A549 (cell line): ENCODE measurements around the gene RNF213. TPM values are rescaled to one million over a fixed set of nuclear protein-coding genes. Genes with fewer than 3 reads are reported as not detected.

Experiments
- ATAC-seq, 2 experiments: fragments of 200-7000 bp in 1 of 2; fragments of >200 bp in 1 of 2; cut with Nextera tagmentation in 1 of 2; cut with Tn5 transposase in 1 of 2; 3 replicates each; pipeline versions ENCODE4 v1.8.0 to v1.9.1; 2018 to 2020; ENCODE audit warnings: mild to moderate bottlenecking in 1 of 2, moderate library complexity in 1 of 2
- CTCF ChIA-PET: fragments of 300-600 bp; sonication (Branson Sonifier 250); formaldehyde crosslinking; extraction: SDS; loops from one replicate; lab custom pipeline; 2021; ENCODE audit warnings: antibody characterized with exemption, inconsistent platforms; lab: Yijun Ruan, JAX
- POLR2A ChIA-PET: fragments of 350-600 bp; formaldehyde crosslinking; extraction: SDS; loops from one replicate; lab custom pipeline; 2021; ENCODE audit warnings: antibody characterized with exemption, inconsistent platforms; lab: Yijun Ruan, JAX
- DNase-seq, 2 experiments: peaks; one replicate each; pipeline versions ENCODE4 v3.0.0 to v3.0.0-alpha.2; 2011 to 2016; ENCODE audit warnings: low read depth in 1 of 2, low spot score in 1 of 2
- FAIRE-seq: peaks from 2 replicates; lab custom pipeline; 2011; peaks lifted over from hg19 to GRCh38; lab: Jason Lieb, UNC
- H3K27ac ChIP-seq, 2 experiments: fragments of >200 bp; sonication (Bioruptor Twin); formaldehyde crosslinking; 3 replicates each; pipeline ENCODE4 v1.5.1; 2016 to 2017
- H3K4me1 ChIP-seq: fragments of >200 bp; sonication (Bioruptor Twin); formaldehyde crosslinking; 3 replicates; pipeline ENCODE4 v1.6.1; 2016
- H3K4me2 ChIP-seq: fragments of >200 bp; sonication (Bioruptor Twin); formaldehyde crosslinking; 3 replicates; pipeline ENCODE4 v1.6.1; 2016
- H3K4me3 ChIP-seq: fragments of >200 bp; sonication (Bioruptor Twin); formaldehyde crosslinking; 3 replicates; pipeline ENCODE4 v1.5.1; 2016
- H3K9me3 ChIP-seq: fragments of >200 bp; sonication (Bioruptor Twin); formaldehyde crosslinking; 3 replicates; pipeline ENCODE4 v1.6.1; 2016
- BHLHE40 ChIP-seq: IDR thresholded peaks from 2 replicates; pipeline ENCODE4 v1.6.1; 2012; ENCODE audit warnings: low read depth, low read length, inconsistent platforms
- CBX8 ChIP-seq: fragments of 200-600 bp; sonication (generic); IDR thresholded peaks from 2 replicates; pipeline ENCODE4 v1.6.1; 2016
- ELK1 ChIP-seq: fragments of 150-350 bp; IDR thresholded peaks from 2 replicates; pipeline ENCODE4 v1.6.1; 2014; ENCODE audit warnings: low read depth, mild to moderate bottlenecking, low read length
- FOXS1 ChIP-seq: fragments of 250-450 bp; sonication (Bioruptor Pico); IDR thresholded peaks from 2 replicates; pipeline ENCODE4 v1.5.0; 2020; ENCODE audit warnings: mild to moderate bottlenecking, moderate library complexity
- HOXB13 ChIP-seq: fragments of 250-450 bp; sonication (Bioruptor Pico); IDR thresholded peaks from 2 replicates; pipeline ENCODE4 v1.5.0; 2020; ENCODE audit warnings: low read depth, mild to moderate bottlenecking, moderate library complexity
- KDM5A ChIP-seq: fragments of 200-600 bp; sonication (generic); IDR thresholded peaks from 2 replicates; pipeline ENCODE4 v1.6.1; 2016; ENCODE audit warnings: antibody characterized with exemption, mild to moderate bottlenecking
- MAX ChIP-seq: IDR thresholded peaks from 2 replicates; pipeline ENCODE4 v1.6.1; 2012
- NR3C1 ChIP-seq: fragments of >200 bp; sonication (Bioruptor Twin); formaldehyde crosslinking; IDR thresholded peaks from 3 replicates; pipeline ENCODE4 v1.6.1; 2017
- POLR2AphosphoS2 ChIP-seq: conservative IDR thresholded peaks from 2 replicates; pipeline ENCODE4 v1.6.1; 2012; ENCODE audit warnings: low read length, improper control_type of control experiment, inconsistent platforms
- RAD21 ChIP-seq, 2 experiments: fragments of >200 bp in 1 of 2; sonication (Bioruptor Twin) in 1 of 2; formaldehyde crosslinking in 1 of 2; IDR thresholded peaks in 1 of 2; conservative IDR thresholded peaks in 1 of 2; 2 replicates in 1 of 2; 3 replicates in 1 of 2; pipeline ENCODE4 v1.6.1; 2012 to 2018; ENCODE audit warnings: inconsistent platforms in 1 of 2
- SMC3 ChIP-seq: fragments of >200 bp; sonication (Bioruptor Twin); formaldehyde crosslinking; IDR thresholded peaks from 3 replicates; pipeline ENCODE4 v1.6.1; 2018; ENCODE audit warnings: inconsistent platforms
- SREBF2 ChIP-seq: fragments of 450-650 bp; IDR thresholded peaks from 2 replicates; pipeline ENCODE4 v1.6.1; 2014; ENCODE audit warnings: mild to moderate bottlenecking, moderate library complexity
- TFCP2L1 ChIP-seq: fragments of 250-450 bp; sonication (Bioruptor Pico); IDR thresholded peaks from 2 replicates; pipeline ENCODE4 v1.5.0; 2021; ENCODE audit warnings: mild to moderate bottlenecking
- WGBS: methylation state at CpG from one replicate; pipeline ENCODE4 v1.1.6; 2017; ENCODE audit errors: missing lambda C conversion rate; 5-methylcytosine and 5-hydroxymethylcytosine counted together
- polyA plus RNA-seq, 4 experiments: library from polyadenylated mRNA; depleted of rRNA in 3 of 4; stranded (reverse); fragments of >200 nt; fragmentation: RNase III in 1 of 4; extraction: RNeasy Plus Mini Kit Qiagen cat#74134 plus additional on column Dnase treatment in 1 of 4; gene quantifications; 2 replicates in 3 of 4; 3 replicates in 1 of 4; pipeline ENCODE4 v1.2.3, GENCODE V29; 2011 to 2017
- TF ChIP-seq, protein P1 (sequence below): fragments of 450-650 bp; IDR thresholded peaks from 2 replicates; pipeline ENCODE4 v1.6.1; 2014; ENCODE audit warnings: antibody characterized with exemption
- TF ChIP-seq, protein P2 (sequence below): IDR thresholded peaks from 2 replicates; pipeline ENCODE4 v1.6.1; 2012; ENCODE audit warnings: low read depth, borderline replicate concordance
- TF ChIP-seq, protein P3 (sequence below): fragments of 200-600 bp; sonication (generic); IDR thresholded peaks from 2 replicates; pipeline ENCODE4 v1.6.1; 2016; ENCODE audit warnings: antibody characterized with exemption, mild to moderate bottlenecking, moderate library complexity
- TF ChIP-seq, protein P4 (sequence below): fragments of 250-450 bp; sonication (Bioruptor Pico); IDR thresholded peaks from 2 replicates; pipeline ENCODE4 v1.5.0; 2020; ENCODE audit warnings: low read depth, mild to moderate bottlenecking, moderate library complexity

RNF213 gene
- polyA plus RNA-seq, 2 of the 4 experiments (the other 2 are of a cell fraction): 59.1 to 127 TPM

DNA sequence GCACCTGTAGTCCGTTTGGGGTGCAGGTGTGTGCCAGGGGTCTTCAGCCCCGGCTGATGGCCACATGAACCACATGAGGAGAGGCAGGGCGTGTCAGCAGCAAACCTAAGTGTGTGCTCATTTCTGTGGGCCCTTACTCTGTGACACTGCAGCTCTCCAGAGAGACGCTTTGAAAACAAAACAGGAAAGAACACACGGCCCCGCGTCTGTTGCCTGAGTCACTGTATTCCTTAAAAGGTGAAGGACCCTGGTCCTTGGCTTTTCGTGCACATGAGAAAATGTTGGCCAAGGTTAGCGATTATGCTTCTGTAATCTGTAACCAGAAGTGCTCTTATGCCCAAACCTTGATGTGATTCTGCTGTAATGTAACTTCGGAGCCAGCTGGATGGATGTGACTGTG, 176.9 kb downstream of the RNF213 start:
- POLR2A ChIA-PET: interaction anchor here (1.6 kb wide), 1 partner anchor 17 kb away, joined by 4 read pairs; no protein-coding TSS in a partner anchor
- ATAC-seq: no peak
- Histone ChIP-seq H3K9me3 (no peaks in the 10 kb centered on the region), H3K27ac (no peak overlapping the region), H3K4me2 (no peak overlapping the region), H3K4me3 (no peak overlapping the region), H3K4me1 (no peaks in the 10 kb centered on the region)
- WGBS: 47% methylated on average over 10 of the region's 10 CpGs
- no peak for DNase-seq
- CTCF ChIA-PET: interaction anchor here (0.9 to 8.3 kb wide), 6 partner anchors 10 to 544 kb away, joined by 3 to 85 read pairs (median 4); no protein-coding TSS in a partner anchor
- no peak for FAIRE-seq
- TF ChIP-seq TFCP2L1 (CRISPR knock-in tag) (no peak), NR3C1 (no peak), ELK1 (no peak), HOXB13 (CRISPR knock-in tag) (no peak)
- TF ChIP-seq, protein P1, sequence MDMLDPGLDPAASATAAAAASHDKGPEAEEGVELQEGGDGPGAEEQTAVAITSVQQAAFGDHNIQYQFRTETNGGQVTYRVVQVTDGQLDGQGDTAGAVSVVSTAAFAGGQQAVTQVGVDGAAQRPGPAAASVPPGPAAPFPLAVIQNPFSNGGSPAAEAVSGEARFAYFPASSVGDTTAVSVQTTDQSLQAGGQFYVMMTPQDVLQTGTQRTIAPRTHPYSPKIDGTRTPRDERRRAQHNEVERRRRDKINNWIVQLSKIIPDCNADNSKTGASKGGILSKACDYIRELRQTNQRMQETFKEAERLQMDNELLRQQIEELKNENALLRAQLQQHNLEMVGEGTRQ: no peak
- TF ChIP-seq, all 56 proteins: peak for 0

- no peaks in the 10 kb centered on the region for H3K4me1 ChIP-seq
- FAIRE-seq (no peak), DNase-seq (no peak), ATAC-seq (no peak)
- POLR2A ChIA-PET: no interaction called here
- 57% methylated on average over 5 of the region's 5 CpGs for WGBS
- TF ChIP-seq SREBF2 (no peak), BHLHE40 (no peak), SMC3 (no peak), FOXS1 (CRISPR knock-in tag) (no peak), MAX (no peak), POLR2AphosphoS2 (no peak), CBX8 (no peak), RAD21 (conservative IDR thresholded peaks at IDR 0.05 in 1 of 2, IDR thresholded peaks at IDR 0.05 in 1 of 2) (no peak), KDM5A (no peak)
- TF ChIP-seq, protein P2, sequence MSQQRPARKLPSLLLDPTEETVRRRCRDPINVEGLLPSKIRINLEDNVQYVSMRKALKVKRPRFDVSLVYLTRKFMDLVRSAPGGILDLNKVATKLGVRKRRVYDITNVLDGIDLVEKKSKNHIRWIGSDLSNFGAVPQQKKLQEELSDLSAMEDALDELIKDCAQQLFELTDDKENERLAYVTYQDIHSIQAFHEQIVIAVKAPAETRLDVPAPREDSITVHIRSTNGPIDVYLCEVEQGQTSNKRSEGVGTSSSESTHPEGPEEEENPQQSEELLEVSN: no peak
- TF ChIP-seq, protein P3, sequence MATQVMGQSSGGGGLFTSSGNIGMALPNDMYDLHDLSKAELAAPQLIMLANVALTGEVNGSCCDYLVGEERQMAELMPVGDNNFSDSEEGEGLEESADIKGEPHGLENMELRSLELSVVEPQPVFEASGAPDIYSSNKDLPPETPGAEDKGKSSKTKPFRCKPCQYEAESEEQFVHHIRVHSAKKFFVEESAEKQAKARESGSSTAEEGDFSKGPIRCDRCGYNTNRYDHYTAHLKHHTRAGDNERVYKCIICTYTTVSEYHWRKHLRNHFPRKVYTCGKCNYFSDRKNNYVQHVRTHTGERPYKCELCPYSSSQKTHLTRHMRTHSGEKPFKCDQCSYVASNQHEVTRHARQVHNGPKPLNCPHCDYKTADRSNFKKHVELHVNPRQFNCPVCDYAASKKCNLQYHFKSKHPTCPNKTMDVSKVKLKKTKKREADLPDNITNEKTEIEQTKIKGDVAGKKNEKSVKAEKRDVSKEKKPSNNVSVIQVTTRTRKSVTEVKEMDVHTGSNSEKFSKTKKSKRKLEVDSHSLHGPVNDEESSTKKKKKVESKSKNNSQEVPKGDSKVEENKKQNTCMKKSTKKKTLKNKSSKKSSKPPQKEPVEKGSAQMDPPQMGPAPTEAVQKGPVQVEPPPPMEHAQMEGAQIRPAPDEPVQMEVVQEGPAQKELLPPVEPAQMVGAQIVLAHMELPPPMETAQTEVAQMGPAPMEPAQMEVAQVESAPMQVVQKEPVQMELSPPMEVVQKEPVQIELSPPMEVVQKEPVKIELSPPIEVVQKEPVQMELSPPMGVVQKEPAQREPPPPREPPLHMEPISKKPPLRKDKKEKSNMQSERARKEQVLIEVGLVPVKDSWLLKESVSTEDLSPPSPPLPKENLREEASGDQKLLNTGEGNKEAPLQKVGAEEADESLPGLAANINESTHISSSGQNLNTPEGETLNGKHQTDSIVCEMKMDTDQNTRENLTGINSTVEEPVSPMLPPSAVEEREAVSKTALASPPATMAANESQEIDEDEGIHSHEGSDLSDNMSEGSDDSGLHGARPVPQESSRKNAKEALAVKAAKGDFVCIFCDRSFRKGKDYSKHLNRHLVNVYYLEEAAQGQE: no peak
- TF ChIP-seq, protein P4, sequence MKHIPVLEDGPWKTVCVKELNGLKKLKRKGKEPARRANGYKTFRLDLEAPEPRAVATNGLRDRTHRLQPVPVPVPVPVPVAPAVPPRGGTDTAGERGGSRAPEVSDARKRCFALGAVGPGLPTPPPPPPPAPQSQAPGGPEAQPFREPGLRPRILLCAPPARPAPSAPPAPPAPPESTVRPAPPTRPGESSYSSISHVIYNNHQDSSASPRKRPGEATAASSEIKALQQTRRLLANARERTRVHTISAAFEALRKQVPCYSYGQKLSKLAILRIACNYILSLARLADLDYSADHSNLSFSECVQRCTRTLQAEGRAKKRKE: no peak
- CTCF ChIA-PET: interaction anchor here (1.1 to 8.3 kb wide), 5 partner anchors 13 to 543 kb away, joined by 3 to 85 read pairs (median 4); no protein-coding TSS in a partner anchor
- no peak overlapping the region for H3K4me3 ChIP-seq
- H3K4me2 ChIP-seq: no peak overlapping the region
- no peak overlapping the region for H3K27ac ChIP-seq
- no peaks in the 10 kb centered on the region for H3K9me3 ChIP-seq
Measured at GRCh38 chr17:80438806-80439205, 178.2 kb downstream of the RNF213 start.
